ENCODE measurements around the gene HDAC4. TPM values are rescaled to one million over a fixed set of nuclear protein-coding genes. Genes with fewer than 3 reads are reported as not detected.

HDAC4 gene
- total RNA-seq, 4 donors from 2014 or later, result 68.0 to 123 (median 86.5) TPM

DNA sequence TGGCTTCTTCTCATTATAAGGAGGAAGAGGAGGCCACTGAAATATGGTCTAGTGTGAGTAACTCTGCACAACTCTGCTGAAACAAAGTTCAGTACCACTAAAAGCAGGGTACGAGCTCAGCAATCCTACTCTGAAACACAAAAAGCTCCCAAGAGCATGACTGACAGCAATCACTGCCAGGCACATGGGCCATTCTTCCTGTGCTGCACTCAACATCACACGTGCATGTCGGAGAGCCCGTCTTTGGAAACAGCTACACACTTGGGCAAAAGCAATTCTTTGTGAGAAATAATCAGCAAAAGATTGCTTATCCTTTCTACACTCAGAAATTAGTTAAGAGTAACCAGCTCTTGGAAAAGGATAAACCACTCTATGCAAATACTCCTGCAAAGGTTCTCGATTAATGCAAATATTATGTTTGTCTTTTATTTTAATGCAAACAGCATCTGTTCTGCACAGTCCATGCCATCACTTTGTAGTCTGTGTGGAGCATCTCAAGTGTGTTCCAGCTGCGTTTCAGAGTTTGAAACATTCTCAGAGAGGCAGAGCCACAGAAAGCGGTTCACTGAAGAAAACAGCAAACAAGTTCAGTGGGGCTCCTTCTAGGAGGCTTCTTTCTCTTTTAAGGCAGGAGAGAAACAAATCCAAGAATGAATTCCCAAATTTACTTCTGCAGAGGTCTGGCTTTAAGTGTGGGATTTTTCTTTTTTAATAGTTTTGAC, 145.0 kb downstream of the HDAC4 start:
- Histone ChIP-seq H3K9me3 (peaks cover 0 to 10% (median 0%) of the 10 kb centered on the region in 4 donors), H3K27ac (peak overlapping the region in 2 of 4 donors; percentile 32 to 84), H3K4me3 (no peak overlapping the region), H3K27me3 (no peaks in the 10 kb centered on the region), H3K4me1 (peaks cover 0 to 71% (median 30%) of the 10 kb centered on the region in 4 donors), H3K36me3 (no peaks in the 10 kb centered on the region)
- TF ChIP-seq POLR2A (IDR thresholded peaks at IDR 0.05) (no peak), EP300 (IDR thresholded peaks at IDR 0.05) (no peak), CTCF (IDR thresholded peaks at IDR 0.05) (no peak)
- 59 to 65% methylated on average over 7 of the region's 7 CpGs for WGBS, 2 donors
- no peak for DNase-seq (ENCODE audit: low spot score in 2 of 2)

- TF ChIP-seq EP300 (IDR thresholded peaks at IDR 0.05) (no peak), CTCF (IDR thresholded peaks at IDR 0.05) (no peak), POLR2A (IDR thresholded peaks at IDR 0.05) (no peak)
- H3K36me3 ChIP-seq, result no peaks in the 10 kb centered on the region
- peak overlapping the region in 1 of 4 donors; percentile 16 for H3K27ac ChIP-seq
- no peaks in the 10 kb centered on the region for H3K27me3 ChIP-seq
- 73 to 86% methylated on average over 5 of the region's 5 CpGs for WGBS, 2 donors
- peaks cover 0 to 71% (median 25%) of the 10 kb centered on the region in 4 donors for H3K4me1 ChIP-seq
- H3K9me3 ChIP-seq, result peaks cover 0 to 10% (median 0%) of the 10 kb centered on the region in 4 donors
- DNase-seq (ENCODE audit: low spot score in 2 of 2), result no peak
- H3K4me3 ChIP-seq, result no peak overlapping the region
Observed at GRCh38 chr2:239255218-239255617, 145.6 kb downstream of the HDAC4 start.

GRCh38 chr2:239253701-239254436, 147.0 kb downstream of the HDAC4 start:
- 55 to 56% methylated on average over 7 of the region's 7 CpGs for WGBS, 2 donors
- peaks cover 0 to 10% (median 0%) of the 10 kb centered on the region in 4 donors for H3K9me3 ChIP-seq
- DNase-seq (ENCODE audit: low spot score in 2 of 2), result no peak
- no peaks in the 10 kb centered on the region for H3K36me3 ChIP-seq
- TF ChIP-seq CTCF (IDR thresholded peaks at IDR 0.05), result no peak
- no peak for TF ChIP-seq EP300 (IDR thresholded peaks at IDR 0.05)
- TF ChIP-seq POLR2A (IDR thresholded peaks at IDR 0.05), result no peak
- H3K27ac ChIP-seq, result peak overlapping the region in 2 of 4 donors; percentile 34 to 70
- H3K27me3 ChIP-seq, result no peaks in the 10 kb centered on the region
- H3K4me1 ChIP-seq, result peaks cover 0 to 66% (median 24%) of the 10 kb centered on the region in 4 donors
- H3K4me3 ChIP-seq, result no peak overlapping the region

DNA sequence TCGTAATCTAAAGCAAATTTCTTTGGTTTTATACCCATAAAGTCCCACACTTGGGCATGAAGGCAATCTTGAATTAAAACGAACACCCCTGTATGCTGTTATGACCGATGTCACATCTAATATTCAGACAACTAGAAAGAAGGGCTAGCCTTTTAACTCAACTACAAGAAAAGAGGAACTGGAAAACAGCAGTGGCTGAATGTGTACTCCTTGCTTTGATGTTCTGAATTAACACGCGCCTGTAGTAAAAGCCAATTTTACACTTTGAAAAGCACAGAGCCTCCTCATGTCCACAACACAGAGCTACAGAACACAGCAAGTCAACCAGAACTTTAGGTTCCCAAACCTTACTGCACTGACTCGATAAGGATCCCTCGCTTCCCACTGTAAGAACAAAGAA, 147.6 kb downstream of the HDAC4 start:
- H3K4me1 ChIP-seq, result peaks cover 0 to 66% (median 24%) of the 10 kb centered on the region in 4 donors
- no peaks in the 10 kb centered on the region for H3K36me3 ChIP-seq
- 66 to 67% methylated on average over 7 of the region's 7 CpGs for WGBS, 2 donors
- H3K4me3 ChIP-seq, result no peak overlapping the region
- DNase-seq (ENCODE audit: low spot score in 2 of 2), result no peak
- no peak for TF ChIP-seq POLR2A (IDR thresholded peaks at IDR 0.05)
- no peak for TF ChIP-seq EP300 (IDR thresholded peaks at IDR 0.05)
- TF ChIP-seq CTCF (IDR thresholded peaks at IDR 0.05), result no peak
- H3K27ac ChIP-seq, result peak overlapping the region in 2 of 4 donors; percentile 34 to 70
- peaks cover 0 to 10% (median 0%) of the 10 kb centered on the region in 4 donors for H3K9me3 ChIP-seq
- H3K27me3 ChIP-seq, result no peaks in the 10 kb centered on the region

DNA sequence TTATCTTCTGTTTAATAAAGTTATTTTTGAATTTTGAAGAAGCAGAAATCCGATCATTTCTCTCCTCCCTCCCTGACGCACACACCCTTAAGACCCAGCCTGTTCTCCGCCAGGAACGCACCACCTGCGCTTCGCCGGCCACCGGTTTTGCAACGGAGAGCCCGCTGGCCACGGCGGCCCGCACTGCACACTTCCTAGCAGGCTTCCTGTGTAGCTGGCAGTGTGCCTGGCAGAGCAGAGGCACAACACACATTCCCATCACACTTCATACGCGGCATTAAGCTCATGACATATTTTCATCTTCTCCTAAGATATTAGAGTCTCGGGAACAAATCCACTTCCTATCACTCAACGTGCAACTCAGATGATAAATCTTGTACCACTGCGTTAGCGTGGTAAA, 148.0 kb downstream of the HDAC4 start:
- H3K27me3 ChIP-seq, result no peaks in the 10 kb centered on the region
- TF ChIP-seq EP300 (IDR thresholded peaks at IDR 0.05) (peak in 1 of 2 donors; percentile 47), CTCF (IDR thresholded peaks at IDR 0.05) (no peak)
- no peak for DNase-seq (ENCODE audit: low spot score in 2 of 2)
- no peaks in the 10 kb centered on the region for H3K36me3 ChIP-seq
- peak overlapping the region in 2 of 4 donors; percentile 34 to 70 for H3K27ac ChIP-seq
- H3K4me3 ChIP-seq, result no peak overlapping the region
- H3K4me1 ChIP-seq, result peaks cover 0 to 66% (median 24%) of the 10 kb centered on the region in 4 donors
- WGBS, 2 donors, result 45 to 68% methylated on average over 19 of the region's 19 CpGs
- H3K9me3 ChIP-seq, result peaks cover 0 to 6% (median 0%) of the 10 kb centered on the region in 4 donors

All from tibial nerve (tissue), 4 donors.